Measurements from ENCODE around the gene EFHD2. TPM values are rescaled to one million over a fixed set of nuclear protein-coding genes. Genes with fewer than 3 reads are reported as not detected.

EFHD2 gene
- total RNA-seq, 4 donors from 2014 or later = 38.9 to 55.7 (median 43.5) TPM

DNA sequence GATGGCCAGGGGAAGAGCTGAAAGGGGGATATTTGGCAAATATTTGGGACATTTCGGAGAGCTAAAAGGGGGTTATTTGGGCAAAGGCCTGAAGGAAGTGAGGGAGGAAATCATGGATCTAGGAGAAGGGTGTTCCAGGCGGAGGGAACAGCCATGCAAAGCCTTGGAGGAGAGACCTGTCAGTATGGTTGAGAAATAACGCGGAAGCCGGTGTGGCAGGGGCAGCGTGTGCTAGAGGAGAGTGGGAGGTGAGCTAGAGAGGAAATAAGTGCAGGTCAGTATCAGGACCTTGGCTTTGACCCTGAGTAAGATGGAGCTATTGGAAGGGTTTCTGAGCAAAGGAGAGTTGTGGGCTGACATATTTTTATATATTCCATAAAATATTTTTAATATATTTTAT lies 31.6 kb downstream of the EFHD2 start:
- DNase-seq (ENCODE audit: low spot score in 2 of 2) = no peak
- 87 to 92% methylated on average over 6 of the region's 6 CpGs for WGBS, 2 donors
- H3K4me3 ChIP-seq (ENCODE audit: low read depth, poor library complexity, severe bottlenecking) = no peak overlapping the region
- TF ChIP-seq CTCF (IDR thresholded peaks at IDR 0.05) = no peak
- intact Hi-C loops (cut with DNase I; ENCODE audit: low total_unique reads) = no loop called here

DNA sequence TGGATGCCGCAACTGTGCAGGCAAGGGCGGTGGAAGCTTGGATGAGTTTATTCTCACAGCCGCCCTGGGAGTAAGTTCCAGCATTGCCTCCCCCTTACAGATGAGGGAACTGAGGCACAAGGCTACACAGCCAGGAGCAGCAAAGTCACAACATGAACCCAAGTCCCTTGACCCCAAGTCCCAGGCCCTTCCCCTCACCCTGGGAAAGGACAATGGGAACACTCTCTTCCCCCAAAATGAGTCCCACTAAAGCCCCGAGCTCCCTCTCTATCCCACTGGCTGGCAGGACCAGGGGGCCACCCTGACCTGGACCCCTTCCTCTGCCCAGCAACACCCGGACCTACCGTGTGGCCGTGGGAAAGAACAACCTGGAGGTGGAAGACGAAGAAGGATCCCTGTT lies 32.4 kb downstream of the EFHD2 start:
- TF ChIP-seq CTCF (IDR thresholded peaks at IDR 0.05) = no peak
- no peak for TF ChIP-seq POLR2A (IDR thresholded peaks at IDR 0.05)
- DNase-seq (ENCODE audit: low spot score in 2 of 2) = no peak
- intact Hi-C loops (cut with DNase I; ENCODE audit: low total_unique reads) = no loop called here
- 90 to 91% methylated on average over 8 of the region's 8 CpGs for WGBS, 2 donors
- H3K4me3 ChIP-seq (ENCODE audit: low read depth, poor library complexity, severe bottlenecking) = no peak overlapping the region

DNA sequence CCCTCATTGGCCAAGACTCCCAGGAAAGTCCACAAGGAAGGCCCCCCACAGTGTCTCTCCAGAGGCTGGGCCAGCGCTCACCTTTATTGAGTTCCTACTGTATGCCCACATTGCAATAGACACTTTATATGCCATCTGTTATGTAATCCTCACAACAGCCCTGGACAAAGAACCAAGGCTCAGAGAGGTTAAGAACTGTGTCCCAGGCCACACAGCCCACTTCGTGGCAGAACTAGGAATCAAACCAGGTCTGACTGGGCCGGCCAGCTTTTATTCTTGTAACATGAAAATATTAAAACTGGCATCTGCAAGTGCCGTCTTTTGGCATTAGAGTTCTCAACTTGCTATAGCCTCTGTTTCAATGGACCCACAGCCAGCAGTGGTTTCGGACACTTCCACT lies 33.1 kb downstream of the EFHD2 start:
- no peak for DNase-seq (ENCODE audit: low spot score in 2 of 2)
- no peak for TF ChIP-seq CTCF (IDR thresholded peaks at IDR 0.05)
- TF ChIP-seq POLR2A (IDR thresholded peaks at IDR 0.05) = no peak
- no peak overlapping the region for H3K4me3 ChIP-seq (ENCODE audit: low read depth, poor library complexity, severe bottlenecking)
- intact Hi-C loops (cut with DNase I; ENCODE audit: low total_unique reads) = no loop called here
- 84 to 90% methylated on average over 5 of the region's 5 CpGs for WGBS, 2 donors

GRCh38 chr1:15443281-15443680 lies 33.6 kb downstream of the EFHD2 start:
- TF ChIP-seq CTCF (IDR thresholded peaks at IDR 0.05) (no peak), POLR2A (IDR thresholded peaks at IDR 0.05) (no peak)
- WGBS, 2 donors = 81 to 86% methylated on average over 5 of the region's 5 CpGs
- no peak for DNase-seq (ENCODE audit: low spot score in 2 of 2)
- H3K4me3 ChIP-seq (ENCODE audit: low read depth, poor library complexity, severe bottlenecking) = no peak overlapping the region
- intact Hi-C loops (cut with DNase I; ENCODE audit: low total_unique reads) = no loop called here

GRCh38 chr1:15444468-15445389 lies 35.0 kb downstream of the EFHD2 start:
- 88 to 95% methylated on average over 12 to 17 of the region's 17 CpGs for WGBS, 2 donors
- H3K4me3 ChIP-seq (ENCODE audit: low read depth, poor library complexity, severe bottlenecking) = no peak overlapping the region
- intact Hi-C loops (cut with DNase I; ENCODE audit: low total_unique reads) = no loop called here
- TF ChIP-seq POLR2A (IDR thresholded peaks at IDR 0.05) (no peak), CTCF (IDR thresholded peaks at IDR 0.05) (no peak)
- no peak for DNase-seq (ENCODE audit: low spot score in 2 of 2)
